Measurements from ENCODE around the gene ACTN3.
"Not testable (repeated sequence)": the region's sequence is repeated elsewhere in the genome, so short reads cannot be mapped to it uniquely, and the experiment has no call there.

Gene ACTN3

DNA sequence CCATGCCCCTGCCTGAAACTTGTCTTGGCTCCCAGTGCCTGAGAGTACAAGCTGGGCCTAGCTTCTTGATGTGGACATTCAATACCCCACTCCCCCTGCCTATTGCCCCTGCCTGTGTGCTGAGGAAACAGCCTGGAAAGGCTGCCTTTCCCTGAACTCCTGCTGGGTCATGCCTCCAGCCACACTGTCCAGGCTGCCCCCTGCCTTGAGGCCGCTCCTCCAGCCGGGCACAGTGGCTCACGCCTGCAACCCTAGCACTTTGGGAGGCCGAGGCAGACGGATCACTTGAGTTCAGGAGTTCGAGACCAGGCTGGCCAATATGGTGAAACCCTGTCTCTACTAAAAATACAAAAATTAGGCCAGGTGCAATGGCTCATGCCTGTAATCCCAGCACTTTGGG is 56.4 kb downstream of the ACTN3 start:
- no peak for DNase-seq

DNA sequence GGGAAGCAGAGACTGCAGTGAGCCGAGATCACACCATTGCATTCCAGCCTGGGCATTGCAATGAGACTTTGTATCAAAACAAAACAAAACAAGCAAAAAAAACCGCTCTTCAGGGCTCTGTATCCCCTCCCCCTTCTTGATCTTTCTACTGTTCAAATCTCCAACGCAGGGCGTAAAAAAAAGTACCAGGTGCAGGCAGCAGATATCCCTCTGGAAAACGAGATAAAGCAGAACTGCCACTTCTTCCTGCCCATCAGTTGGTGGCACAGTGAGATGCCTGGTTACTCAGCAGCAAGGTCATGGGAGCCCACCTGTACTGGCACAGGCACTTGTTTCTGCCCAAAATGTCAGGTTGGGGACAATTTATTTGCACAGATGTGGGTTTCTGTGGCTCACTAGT is 57.5 kb downstream of the ACTN3 start:
- DNase-seq = no peak

DNA sequence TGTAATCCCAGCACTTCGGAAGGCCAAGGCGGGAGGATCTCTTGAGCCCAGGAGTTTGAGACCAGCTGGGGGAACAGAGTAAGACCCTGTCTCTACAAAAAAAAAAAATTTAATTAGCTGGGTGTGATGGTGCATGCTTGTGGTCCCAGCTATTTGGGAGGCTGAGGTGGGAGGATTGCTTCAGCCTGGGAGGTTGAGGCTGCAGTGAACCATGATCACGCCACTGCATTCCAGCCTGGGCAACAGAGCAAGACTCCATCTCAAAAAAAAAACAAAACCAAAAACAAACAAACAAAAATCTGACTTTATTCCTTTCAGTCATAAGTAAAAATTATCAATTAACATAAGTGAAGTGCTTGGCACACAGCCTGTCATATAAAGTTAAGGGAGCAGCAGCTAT is 59.9 kb downstream of the ACTN3 start:
- DNase-seq = not testable (repeated sequence)

DNA sequence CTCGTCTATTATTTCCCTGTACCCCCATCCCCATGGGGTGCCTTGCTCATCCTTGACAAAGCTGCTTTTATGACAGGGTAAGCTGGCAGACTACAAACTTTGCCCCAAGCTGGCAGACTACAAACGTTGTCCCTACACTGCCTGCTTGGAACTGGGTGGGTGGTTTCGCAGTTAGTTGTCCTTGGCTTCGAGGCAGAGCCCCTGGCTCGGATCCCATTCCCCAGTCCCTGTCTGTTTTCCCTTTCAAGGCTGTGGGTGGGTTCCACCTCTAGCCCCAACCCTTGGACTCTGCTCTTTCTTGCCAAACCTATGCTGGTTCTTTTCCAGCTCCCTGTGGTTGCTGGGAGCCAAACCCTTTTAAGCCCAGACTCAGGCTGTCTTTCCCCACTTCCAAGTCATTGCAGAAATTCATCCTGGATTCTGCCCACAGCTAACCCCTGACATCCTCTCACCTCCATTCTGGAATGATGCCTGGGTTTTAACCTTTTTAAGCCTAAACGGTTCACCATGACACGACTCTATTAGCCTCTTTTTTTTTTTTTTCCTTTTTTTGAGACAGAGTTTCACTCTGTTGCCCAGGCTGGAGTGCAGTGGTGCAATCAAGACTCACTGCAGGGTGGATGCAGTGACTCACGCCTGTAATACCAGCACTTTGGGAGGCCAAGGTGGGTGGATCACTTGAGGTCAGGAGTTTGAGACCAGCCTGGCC is 60.6 kb downstream of the ACTN3 start:
- DNase-seq = no peak

DNA sequence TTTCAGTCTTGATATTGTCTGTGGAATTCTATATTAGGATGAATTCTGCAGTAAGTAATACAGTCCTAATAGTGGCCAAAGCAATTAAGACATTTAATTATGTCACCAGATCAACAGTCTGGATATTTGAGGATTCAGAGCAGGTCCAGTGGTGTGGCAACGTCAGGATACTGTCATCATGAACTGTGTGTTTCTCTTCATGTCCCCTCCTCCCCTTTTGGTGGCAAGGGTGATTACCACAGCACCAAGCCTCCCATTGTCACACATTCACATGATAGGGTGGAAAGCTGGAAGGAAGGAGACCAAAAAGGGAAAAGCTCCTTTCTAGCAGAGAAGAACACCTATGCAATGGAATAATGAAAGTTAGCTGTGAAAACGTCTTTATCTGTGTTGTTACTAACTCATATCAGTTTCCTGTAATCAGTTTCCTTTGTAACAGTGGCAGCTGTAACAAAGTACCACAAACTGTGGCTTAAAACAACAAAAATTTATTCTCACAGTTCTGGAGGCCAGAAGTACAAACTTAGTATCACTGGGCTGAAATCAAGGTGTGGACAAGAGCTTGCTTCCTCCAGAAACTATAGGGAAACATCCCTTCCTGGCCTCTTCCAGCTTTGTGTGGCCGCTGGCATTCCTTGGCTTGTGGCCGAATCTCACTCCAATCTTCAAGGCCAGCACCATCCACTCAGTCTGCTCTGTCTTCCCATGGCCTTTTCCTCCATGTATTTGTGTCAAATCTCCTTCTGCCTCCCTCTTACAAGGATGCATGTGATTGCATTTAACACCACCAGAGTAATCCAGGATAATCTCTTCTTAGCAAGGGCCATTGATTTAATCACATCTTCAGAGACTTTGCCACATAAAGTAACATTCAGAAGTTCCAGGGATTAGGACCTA is 63.3 kb downstream of the ACTN3 start:
- no peak for DNase-seq

DNA sequence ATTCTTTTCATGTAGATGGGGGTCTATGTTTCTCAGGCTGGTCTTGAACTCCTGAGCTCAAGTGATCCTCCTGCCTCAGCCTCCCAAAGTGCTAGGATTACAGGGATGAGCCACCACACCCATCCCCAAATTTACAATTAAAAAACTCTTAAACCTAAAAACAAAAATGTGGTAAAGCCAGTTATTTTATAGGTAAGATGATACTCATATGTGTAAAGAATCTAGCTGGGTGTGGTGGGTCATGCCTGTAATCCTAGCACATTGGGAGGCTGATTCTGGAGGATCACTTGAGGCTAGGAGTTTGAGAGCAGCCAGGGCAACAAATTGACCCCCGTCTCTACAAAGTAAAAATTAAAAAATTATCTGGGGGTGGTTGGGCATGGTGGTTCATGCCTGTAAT is 65.8 kb downstream of the ACTN3 start:
- no peak for DNase-seq

Measured in DMS53 (cell line).